Hematopoietic multipotent progenitor cell treated with erythropoietin and hydrocortisone succinate and interleukin-3 and kit ligand, for 6 days (in vitro differentiated cells): ENCODE measurements around the gene PSMB1.

ENCODE experiments used
- DNase-seq: peaks from one replicate; pipeline ENCODE4 v3.0.0-alpha.2; 2015

Gene PSMB1

GRCh38 chr6:170552765-170553533 lies at the start of gene PSMB1:
TSS of gene PSMB1 (minus strand) at chr6:170553307. CDS start at chr6:170553242, 65 bp downstream.
- DNase-seq, result peak; percentile 97

DNA sequence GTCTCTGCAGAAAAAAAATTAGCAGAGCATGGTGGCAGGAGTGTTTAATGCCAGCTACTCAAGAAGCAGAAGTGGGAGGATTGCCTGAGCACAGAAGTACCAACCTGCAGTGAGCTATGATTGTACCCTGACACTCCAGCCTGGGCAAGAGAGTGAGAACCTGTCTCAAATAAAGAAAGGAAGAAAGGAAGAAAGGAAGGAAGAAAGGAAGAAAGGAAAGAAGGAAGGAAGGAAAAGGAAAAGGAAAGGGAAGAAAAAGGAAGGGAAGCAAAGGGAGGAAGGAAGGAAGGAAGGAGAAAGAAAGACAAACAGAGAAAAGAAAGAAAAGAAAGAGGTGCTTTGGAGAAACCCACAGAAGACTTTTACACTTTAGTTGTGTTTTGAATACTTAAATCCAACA lies 44.2 kb upstream of the PSMB1 start:
- DNase-seq, result no peak

DNA sequence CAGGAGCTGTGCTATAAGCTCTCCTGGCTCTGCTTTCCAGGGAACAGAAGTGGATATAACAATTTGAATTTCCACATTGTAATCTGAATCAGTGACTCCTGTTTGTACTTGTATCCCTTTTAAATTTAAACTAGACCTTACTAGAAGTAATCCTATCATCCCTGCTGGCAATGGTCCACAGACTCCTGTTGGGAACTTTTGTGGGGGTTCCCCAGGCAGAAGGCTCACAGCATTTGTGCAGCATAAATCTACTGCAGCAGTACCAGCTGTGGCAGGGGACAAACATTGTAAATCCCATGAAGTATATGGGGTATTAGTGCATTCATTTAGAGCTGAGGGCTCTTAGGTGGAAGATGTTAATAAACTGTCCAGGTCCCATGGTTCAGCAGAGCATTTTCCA lies 43.3 kb upstream of the PSMB1 start:
- no peak for DNase-seq

DNA sequence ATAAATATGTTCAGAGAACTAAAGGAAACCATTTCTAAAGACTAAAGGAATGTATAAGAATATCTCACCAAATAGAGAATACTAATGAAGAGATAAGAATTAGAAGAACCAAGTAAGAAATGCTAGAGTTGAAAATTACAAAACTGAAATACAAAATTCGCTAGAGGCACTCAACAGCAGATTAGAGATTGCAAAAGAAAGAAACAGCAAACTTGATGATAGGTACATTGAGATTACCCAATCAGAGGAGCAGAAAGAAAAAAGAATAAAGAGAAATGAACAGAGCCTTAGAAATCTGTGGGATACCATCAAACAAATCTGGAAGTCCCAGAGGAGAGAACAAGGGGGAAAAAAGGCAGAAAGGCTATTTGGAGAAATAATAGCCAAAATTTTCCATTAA lies 37.6 kb upstream of the PSMB1 start:
- DNase-seq, result no peak

GRCh38 chr6:170584954-170585498 lies 31.9 kb upstream of the PSMB1 start:
- DNase-seq, result no peak

- peak; percentile 98 for DNase-seq
These were observed 31.3 kb upstream of the PSMB1 start, which contains the start of gene PDCD2 for GRCh38 chr6:170584181-170584953. TSS of gene PDCD2 (minus strand) at chr6:170584637. CDS start at chr6:170584581, 56 bp downstream.

- peak; percentile 60 for DNase-seq
These were observed 30.7 kb upstream of the PSMB1 start for GRCh38 chr6:170583756-170584180.

GRCh38 chr6:170578909-170579308 lies 25.8 kb upstream of the PSMB1 start:
- no peak for DNase-seq

DNA sequence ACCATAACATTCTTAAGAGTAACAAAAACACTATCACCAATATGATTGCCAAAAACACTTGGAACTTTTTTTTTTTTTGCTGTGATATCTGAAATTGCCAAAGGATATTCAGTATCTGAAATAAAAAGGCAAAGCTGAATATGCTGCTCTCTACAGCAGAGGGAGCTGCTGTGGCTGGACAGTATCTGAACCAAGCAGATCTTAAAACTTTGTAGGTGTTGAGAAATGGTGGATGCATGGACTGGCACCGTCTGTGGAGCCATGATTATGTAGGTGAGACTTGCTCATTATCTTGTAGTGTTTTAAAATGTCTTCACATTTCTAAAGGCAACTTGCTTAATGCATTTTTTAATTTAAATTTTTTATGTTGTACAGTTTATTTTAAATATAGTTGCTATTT lies 22.1 kb upstream of the PSMB1 start:
- peak; percentile 57 for DNase-seq

GRCh38 chr6:170572704-170573466 lies 19.8 kb upstream of the PSMB1 start:
- peak; percentile 59 for DNase-seq

DNA sequence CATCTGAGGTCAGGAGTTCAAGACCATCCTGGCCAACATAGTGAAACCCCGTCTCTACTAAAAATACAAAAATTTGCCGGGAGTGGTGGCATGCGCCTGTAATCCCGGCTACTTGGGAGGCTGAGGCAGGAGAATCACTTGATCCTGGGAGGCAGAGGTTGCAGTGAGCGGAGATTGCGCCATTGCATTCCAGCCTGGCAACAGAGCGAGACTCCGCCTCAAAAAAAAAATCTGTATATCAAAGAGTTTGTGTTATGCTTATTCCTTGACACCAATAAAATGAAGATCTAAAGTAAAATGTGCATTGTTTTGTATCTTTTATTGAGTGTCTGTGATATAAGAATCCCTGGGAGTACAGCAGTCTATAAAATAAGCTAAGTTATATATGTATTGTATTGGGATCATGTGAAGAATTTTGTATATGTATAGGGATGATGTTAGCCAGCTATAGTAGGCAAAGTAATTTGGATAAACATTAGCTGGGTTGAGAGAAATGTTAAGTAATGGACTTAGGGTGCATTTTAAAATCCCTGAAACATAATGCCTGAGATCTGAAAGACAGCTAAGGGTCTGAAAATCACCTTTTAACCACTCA lies 11.9 kb upstream of the PSMB1 start:
- no peak for DNase-seq

DNA sequence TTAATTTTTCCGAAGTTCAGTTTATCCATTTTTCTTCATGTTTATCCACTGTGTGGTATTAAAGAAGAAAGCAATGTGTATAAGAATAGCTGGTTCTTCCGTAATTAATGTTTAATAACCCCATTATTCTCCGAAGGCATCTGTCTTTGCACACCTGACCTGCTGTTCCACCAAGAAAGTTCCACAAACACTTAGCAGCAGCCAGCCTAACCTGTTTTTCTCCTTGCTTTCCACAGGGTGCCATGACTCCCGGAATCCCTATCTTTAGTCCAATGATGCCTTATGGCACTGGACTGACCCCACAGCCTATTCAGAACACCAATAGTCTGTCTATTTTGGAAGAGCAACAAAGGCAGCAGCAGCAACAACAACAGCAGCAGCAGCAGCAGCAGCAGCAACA lies 8.4 kb upstream of the PSMB1 start:
- DNase-seq, result no peak

- no peak for DNase-seq
These were observed 2.2 kb upstream of the PSMB1 start for GRCh38 chr6:170555305-170555704.

DNA sequence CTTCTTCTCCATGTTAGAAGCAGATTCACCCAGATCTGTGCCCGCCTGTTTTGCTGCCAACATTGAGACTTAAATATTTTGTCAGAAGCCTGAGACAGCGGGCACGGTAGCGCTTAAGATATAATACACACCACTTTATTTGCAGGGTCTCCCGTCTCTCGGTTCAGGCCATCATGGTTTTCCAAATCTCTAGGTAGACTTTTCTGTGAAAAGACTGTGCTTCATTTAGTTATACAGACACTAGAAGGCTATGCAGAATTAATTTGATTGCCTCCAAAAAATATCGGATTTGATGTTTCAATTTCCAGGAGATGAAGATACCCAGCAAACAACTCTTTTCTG lies 1.7 kb upstream of the PSMB1 start:
- no peak for DNase-seq

GRCh38 chr6:170554013-170554795 lies 1.1 kb upstream of the PSMB1 start, which contains the start of gene TBP:
TSS of gene TBP (plus strand) at chr6:170554369. CDS start at chr6:170557030, 2,661 bp downstream.
- DNase-seq, result peak; percentile 99

GRCh38 chr6:170553534-170554012 lies 466 bp upstream of the PSMB1 start:
- peak; percentile 66 for DNase-seq

- no peak for DNase-seq
These were observed 7.7 kb downstream of the PSMB1 start for GRCh38 chr6:170545405-170545804.

DNA sequence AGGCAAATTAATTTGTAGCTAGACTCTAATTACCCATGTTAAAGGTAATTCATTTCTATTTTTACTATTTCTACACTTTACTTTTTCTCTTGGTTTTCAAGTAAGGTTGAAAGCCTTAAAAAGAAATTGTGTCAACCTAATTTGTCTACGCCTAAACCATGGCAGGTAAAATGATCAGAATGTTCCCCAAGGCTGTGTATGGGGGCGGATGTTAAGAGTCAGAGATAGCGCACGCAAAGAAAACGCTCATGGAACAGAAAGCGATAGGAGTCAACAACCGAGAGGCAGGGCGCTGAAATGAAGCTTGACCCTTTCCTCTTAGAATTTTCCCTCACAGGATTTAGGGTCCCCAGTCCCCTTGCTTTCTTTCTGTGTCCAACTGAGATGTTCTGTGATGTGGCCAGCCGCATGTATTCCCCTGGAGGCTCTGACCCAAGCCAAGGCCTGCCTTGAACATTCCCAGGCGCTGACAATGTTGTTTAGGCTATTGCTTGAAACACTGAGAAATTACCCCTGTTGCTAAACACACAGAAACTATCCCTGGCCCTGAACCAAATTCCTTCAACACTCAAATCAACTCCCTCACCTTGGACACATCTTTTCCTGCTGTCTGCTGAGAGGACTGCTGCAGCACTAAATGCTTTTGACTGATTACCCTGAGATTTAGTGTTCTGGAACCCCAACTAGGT lies 10.9 kb downstream of the PSMB1 start:
- no peak for DNase-seq

- no peak for DNase-seq
These were observed 15.8 kb downstream of the PSMB1 start for GRCh38 chr6:170537329-170537728.

DNA sequence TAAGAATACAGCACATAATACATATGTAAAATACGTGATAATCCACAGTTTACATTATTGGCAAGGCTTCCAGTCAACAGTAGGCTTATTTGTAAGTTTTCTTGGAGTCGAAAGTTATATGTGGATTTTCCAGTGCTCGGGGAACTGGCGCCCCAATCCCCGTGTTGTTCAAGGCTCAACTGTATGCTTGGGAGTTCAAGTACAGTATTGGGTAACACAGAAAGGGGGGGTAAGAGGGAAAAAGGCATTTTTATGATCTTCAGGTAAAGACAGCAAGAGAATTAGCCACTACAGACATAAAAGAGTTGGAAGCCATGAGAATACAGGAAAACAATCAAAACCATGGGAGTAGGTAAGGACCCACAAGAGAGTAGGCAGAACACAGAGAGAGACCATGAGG lies 16.4 kb downstream of the PSMB1 start:
- no peak for DNase-seq

DNA sequence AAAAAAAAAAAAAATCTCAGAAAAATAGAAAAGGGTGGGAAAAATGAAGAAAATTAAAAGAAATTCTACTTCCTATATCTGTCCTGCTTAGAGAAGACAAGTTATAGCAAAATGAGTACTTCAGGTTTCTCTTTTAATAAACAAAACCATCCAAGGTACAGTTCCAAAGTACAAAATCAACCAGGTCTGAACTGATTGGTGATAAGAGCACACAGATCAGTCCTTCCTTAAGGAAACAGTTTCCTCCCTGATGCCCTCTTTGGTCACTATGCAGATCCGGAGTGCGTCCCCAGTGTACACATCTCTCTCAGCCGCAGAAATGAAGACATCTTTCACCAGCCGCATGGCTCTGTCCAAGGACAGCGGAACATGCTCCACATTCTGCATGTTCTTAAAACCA lies 18.1 kb downstream of the PSMB1 start:
- no peak for DNase-seq
